Ishikawa (cell line): Measurements from ENCODE around the gene SACS.

Experiments used
- CEBPB ChIP-seq: IDR thresholded peaks from 2 replicates; pipeline ENCODE4 v1.6.1; 2012
- CREB1 ChIP-seq: IDR thresholded peaks from 2 replicates; pipeline ENCODE4 v1.6.1; 2012; ENCODE audit warnings: low read depth
- EGR1 ChIP-seq: IDR thresholded peaks from 2 replicates; pipeline ENCODE4 v1.6.1; 2012
- EP300 ChIP-seq: IDR thresholded peaks from 2 replicates; pipeline ENCODE4 v1.6.1; 2012; ENCODE audit warnings: borderline replicate concordance
- FOXM1 ChIP-seq: IDR thresholded peaks from 2 replicates; pipeline ENCODE4 v1.6.1; 2012; ENCODE audit warnings: low read depth, borderline replicate concordance
- NFIC ChIP-seq: IDR thresholded peaks from 2 replicates; pipeline ENCODE4 v1.6.1; 2012
- RAD21 ChIP-seq: IDR thresholded peaks from 2 replicates; pipeline ENCODE4 v1.6.1; 2012; ENCODE audit warnings: low read depth
- TAF1 ChIP-seq: IDR thresholded peaks from 2 replicates; pipeline ENCODE4 v1.6.1; 2012; ENCODE audit warnings: low read depth, mild to moderate bottlenecking
- TCF12 ChIP-seq: IDR thresholded peaks from 2 replicates; pipeline ENCODE4 v1.6.1; 2012; ENCODE audit warnings: low read depth
- TEAD4 ChIP-seq: IDR thresholded peaks from 2 replicates; pipeline ENCODE4 v1.6.1; 2012
- YY1 ChIP-seq: IDR thresholded peaks from 2 replicates; pipeline ENCODE4 v1.6.1; 2012; ENCODE audit warnings: low read depth
- ZBTB7A ChIP-seq: IDR thresholded peaks from 2 replicates; pipeline ENCODE4 v1.6.1; 2012; ENCODE audit warnings: low read depth
- TF ChIP-seq, protein P1 (sequence below): IDR thresholded peaks from 2 replicates; pipeline ENCODE4 v1.6.1; 2012
- TF ChIP-seq, protein P2 (sequence below): IDR thresholded peaks from 2 replicates; pipeline ENCODE4 v1.6.1; 2012; ENCODE audit warnings: low read depth, mild to moderate bottlenecking
- TF ChIP-seq, protein P3 (sequence below): IDR thresholded peaks from 2 replicates; pipeline ENCODE4 v1.6.1; 2012

SACS gene

DNA sequence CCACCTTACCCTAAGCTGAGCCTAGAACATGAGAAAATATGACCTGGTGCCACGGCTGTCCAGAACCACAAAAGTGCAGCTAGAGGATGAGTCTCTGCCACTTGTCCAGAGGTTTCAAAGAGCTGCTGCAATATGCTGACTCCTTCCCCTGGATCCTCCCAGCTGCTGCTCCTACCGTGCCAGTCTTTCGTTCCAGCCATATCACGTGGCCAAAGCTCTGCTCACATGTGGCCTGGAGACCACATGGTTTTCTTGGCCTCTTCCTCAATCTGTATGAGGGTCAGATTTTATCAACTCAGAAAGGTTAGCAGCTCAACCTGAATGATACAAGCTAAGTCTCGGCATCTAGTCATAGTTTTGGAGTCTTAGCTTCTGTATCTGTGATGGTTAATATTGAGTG, 3.2 kb upstream of the SACS start:
- TF ChIP-seq CEBPB = no peak
- TF ChIP-seq YY1 = no peak
- no peak for TF ChIP-seq RAD21
- TF ChIP-seq CREB1 = no peak
- TF ChIP-seq, protein P1, sequence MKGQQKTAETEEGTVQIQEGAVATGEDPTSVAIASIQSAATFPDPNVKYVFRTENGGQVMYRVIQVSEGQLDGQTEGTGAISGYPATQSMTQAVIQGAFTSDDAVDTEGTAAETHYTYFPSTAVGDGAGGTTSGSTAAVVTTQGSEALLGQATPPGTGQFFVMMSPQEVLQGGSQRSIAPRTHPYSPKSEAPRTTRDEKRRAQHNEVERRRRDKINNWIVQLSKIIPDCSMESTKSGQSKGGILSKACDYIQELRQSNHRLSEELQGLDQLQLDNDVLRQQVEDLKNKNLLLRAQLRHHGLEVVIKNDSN = no peak
- TF ChIP-seq FOXM1 = no peak
- no peak for TF ChIP-seq TEAD4
- no peak for TF ChIP-seq EGR1

DNA sequence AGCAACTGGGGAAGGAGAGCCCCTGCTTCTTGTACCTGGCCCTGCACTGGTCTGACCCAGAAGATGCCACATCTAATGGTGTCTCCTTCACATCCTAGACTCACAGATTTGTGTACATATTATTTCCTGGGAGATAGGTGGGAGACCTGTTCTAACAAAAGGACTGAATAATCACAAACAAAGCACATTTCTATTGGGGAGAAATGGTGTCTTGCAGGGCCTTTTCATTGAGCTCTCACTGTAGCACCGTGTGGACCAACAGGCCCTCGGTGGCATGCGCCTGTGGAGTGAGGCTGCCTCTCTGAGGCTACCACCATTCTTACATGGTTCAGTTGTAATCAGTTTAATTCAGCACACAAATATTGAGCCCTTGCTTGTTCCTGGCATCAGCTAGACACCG, 989 bp upstream of the SACS start:
- TF ChIP-seq NFIC (no peak), EP300 (no peak), YY1 (no peak), CREB1 (no peak), EGR1 (no peak), TEAD4 (no peak), TAF1 (no peak), FOXM1 (no peak), TCF12 (no peak), RAD21 (no peak), CEBPB (no peak), ZBTB7A (no peak)
- TF ChIP-seq, protein P2, sequence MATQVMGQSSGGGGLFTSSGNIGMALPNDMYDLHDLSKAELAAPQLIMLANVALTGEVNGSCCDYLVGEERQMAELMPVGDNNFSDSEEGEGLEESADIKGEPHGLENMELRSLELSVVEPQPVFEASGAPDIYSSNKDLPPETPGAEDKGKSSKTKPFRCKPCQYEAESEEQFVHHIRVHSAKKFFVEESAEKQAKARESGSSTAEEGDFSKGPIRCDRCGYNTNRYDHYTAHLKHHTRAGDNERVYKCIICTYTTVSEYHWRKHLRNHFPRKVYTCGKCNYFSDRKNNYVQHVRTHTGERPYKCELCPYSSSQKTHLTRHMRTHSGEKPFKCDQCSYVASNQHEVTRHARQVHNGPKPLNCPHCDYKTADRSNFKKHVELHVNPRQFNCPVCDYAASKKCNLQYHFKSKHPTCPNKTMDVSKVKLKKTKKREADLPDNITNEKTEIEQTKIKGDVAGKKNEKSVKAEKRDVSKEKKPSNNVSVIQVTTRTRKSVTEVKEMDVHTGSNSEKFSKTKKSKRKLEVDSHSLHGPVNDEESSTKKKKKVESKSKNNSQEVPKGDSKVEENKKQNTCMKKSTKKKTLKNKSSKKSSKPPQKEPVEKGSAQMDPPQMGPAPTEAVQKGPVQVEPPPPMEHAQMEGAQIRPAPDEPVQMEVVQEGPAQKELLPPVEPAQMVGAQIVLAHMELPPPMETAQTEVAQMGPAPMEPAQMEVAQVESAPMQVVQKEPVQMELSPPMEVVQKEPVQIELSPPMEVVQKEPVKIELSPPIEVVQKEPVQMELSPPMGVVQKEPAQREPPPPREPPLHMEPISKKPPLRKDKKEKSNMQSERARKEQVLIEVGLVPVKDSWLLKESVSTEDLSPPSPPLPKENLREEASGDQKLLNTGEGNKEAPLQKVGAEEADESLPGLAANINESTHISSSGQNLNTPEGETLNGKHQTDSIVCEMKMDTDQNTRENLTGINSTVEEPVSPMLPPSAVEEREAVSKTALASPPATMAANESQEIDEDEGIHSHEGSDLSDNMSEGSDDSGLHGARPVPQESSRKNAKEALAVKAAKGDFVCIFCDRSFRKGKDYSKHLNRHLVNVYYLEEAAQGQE = no peak
- TF ChIP-seq, protein P3, sequence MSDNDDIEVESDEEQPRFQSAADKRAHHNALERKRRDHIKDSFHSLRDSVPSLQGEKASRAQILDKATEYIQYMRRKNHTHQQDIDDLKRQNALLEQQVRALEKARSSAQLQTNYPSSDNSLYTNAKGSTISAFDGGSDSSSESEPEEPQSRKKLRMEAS = no peak
- TF ChIP-seq, protein P1 = no peak

DNA sequence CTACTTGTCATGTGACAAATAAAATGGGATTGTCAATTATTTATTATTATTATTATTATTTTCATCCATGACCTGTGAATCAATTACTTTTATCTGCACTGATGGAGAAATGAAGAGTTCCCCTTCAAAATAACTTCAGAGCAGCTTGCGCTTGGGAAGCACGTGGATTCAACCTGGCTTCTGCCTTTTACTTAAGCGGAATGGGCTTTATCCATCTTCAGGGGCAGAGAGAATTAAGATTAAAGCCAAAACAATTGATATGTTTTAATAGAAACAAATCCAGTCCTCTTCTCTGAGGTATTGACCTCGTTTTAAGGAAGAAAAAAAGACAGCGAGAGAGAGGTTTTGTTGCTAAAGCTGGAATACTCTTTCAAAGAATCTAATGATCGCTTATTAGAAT, 876 bp downstream of the SACS start:
- TF ChIP-seq, protein P1 = no peak

DNA sequence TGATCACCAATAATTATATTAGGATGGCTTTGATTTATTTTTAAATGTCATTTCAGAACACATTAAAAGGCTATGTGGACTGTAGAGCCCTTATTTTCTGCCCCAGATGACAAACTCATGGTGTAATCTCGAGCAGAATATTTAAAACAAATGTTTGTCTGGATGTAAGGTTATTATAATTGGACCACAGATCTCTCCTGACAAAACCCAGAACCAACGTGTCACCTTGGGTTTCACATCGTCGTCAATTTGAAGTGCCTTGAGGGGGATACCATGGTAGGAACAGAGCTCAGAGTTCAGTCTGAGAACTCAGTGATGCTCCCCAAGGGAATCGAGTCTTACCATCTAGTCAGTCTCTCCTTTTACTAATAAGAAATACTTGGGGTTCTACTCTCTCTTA, 2.8 kb downstream of the SACS start:
- TF ChIP-seq FOXM1 (no peak), TEAD4 (no peak), CEBPB (no peak), NFIC (no peak), EGR1 (no peak), RAD21 (no peak), CREB1 (no peak), YY1 (no peak), TAF1 (no peak), TCF12 (no peak), ZBTB7A (no peak), EP300 (no peak)
- TF ChIP-seq, protein P2 = no peak
- TF ChIP-seq, protein P1 = no peak
- TF ChIP-seq, protein P3 = no peak

DNA sequence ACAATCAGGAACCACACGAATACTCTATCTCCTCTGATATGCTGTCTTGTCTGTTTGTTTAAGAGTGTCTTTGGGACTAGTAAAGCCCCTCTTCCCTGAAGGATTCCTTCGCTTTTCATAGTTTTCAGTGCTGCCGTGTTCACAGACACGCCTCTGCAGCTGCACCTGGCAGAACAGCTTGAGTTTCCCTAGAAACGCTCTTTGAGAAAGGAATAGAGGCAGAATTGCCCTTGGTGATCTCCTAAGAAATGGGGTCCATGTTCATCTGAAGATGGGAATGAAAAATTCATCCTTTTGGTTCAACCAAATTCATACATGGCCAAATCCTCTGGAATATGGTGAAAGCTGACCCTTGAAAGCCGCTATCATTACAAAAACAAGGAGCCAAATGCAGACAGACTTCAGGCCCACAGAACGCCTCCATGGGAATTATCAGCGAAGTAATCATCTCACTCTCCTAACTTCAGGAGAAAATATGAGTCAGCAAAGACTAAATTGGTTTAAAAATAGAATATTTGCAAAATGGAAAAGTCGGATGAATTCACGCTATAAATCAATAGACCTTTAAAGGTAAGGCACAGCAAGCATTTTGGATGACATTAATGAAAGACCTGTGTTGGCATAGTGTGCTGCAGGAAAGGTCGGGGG, 5.5 kb downstream of the SACS start:
- no peak for TF ChIP-seq TAF1
- no peak for TF ChIP-seq EGR1
- TF ChIP-seq, protein P1 = no peak
- no peak for TF ChIP-seq NFIC
- no peak for TF ChIP-seq FOXM1
- TF ChIP-seq YY1 = no peak
- no peak for TF ChIP-seq ZBTB7A
- TF ChIP-seq CREB1 = no peak
- TF ChIP-seq, protein P3 = no peak
- TF ChIP-seq RAD21 = no peak
- no peak for TF ChIP-seq TEAD4
- TF ChIP-seq TCF12 = no peak
- no peak for TF ChIP-seq EP300
- TF ChIP-seq, protein P2 = no peak
- TF ChIP-seq CEBPB = no peak
